Measurements from ENCODE around the gene SLC26A8. TPM values are rescaled to one million over a fixed set of nuclear protein-coding genes. Genes with fewer than 3 reads are reported as not detected.

SLC26A8 gene
- polyA plus RNA-seq, 3 donors: 0.52 to 1.7 (median 1.5) TPM

DNA sequence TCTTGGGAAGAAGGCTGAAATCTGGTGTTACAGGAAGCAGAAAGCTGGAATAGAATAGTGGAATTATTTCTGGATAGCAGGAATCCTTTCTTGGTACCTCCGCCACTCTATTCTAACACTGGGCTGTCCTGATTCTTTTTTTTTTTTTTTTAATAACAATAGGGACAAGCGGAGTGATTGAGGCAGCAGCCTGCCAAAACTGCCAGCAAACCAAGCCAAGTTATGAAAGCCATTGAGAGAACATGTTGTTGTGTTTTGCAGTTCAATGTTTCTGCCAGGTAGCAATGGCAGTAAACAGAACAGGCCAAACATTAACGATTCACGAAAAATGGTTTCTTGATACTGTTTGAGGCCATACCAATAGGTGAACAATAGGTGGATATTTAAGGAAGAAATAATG is 47.1 kb downstream of the SLC26A8 start:
- no peaks in the 10 kb centered on the region for H3K27me3 ChIP-seq (ENCODE audit: control insufficient read depth in 2 of 2, insufficient read depth in 2 of 2, low read length in 2 of 2)
- H3K4me2 ChIP-seq (replicated peaks; ENCODE audit: extremely low read depth, low read length, poor library complexity, severe bottlenecking): no peak overlapping the region
- TF ChIP-seq, protein P1, sequence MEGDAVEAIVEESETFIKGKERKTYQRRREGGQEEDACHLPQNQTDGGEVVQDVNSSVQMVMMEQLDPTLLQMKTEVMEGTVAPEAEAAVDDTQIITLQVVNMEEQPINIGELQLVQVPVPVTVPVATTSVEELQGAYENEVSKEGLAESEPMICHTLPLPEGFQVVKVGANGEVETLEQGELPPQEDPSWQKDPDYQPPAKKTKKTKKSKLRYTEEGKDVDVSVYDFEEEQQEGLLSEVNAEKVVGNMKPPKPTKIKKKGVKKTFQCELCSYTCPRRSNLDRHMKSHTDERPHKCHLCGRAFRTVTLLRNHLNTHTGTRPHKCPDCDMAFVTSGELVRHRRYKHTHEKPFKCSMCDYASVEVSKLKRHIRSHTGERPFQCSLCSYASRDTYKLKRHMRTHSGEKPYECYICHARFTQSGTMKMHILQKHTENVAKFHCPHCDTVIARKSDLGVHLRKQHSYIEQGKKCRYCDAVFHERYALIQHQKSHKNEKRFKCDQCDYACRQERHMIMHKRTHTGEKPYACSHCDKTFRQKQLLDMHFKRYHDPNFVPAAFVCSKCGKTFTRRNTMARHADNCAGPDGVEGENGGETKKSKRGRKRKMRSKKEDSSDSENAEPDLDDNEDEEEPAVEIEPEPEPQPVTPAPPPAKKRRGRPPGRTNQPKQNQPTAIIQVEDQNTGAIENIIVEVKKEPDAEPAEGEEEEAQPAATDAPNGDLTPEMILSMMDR (IDR thresholded peaks at IDR 0.05): no peak
- Mint-ChIP-seq H3K27ac (no peak overlapping the region), H3K9me3 (no peaks in the 10 kb centered on the region), H3K36me3 (peaks cover 5 to 20% of the 10 kb centered on the region in 2 donors), H3K4me3 (no peak overlapping the region), H3K27me3 (ENCODE audit: low read depth in 3 of 3) (peaks cover 0 to 2% (median 0%) of the 10 kb centered on the region in 3 donors), H3K4me1 (peaks cover 5% of the 10 kb centered on the region)
- peaks cover 0 to 4% of the 10 kb centered on the region in 2 donors for H3K36me3 ChIP-seq (replicated peaks in 1 of 2; ENCODE audit: control insufficient read depth in 1 of 2, insufficient read depth in 2 of 2, low read length in 2 of 2)
- no CpG with 5 or more reads among the region's 4 CpGs for WGBS (ENCODE audit: insufficient coverage)
- peaks cover 0 to 2% of the 10 kb centered on the region in 2 donors for H3K4me1 ChIP-seq (ENCODE audit: control insufficient read depth in 1 of 2, insufficient read depth in 2 of 2, low read length in 2 of 2)
- intact Hi-C loops (cut with micrococcal nuclease): no loop called here
- no peak overlapping the region for H3K9ac ChIP-seq (ENCODE audit: insufficient read depth, low read length, poor library complexity, severe bottlenecking)
- no peak overlapping the region for H3K4me3 ChIP-seq (replicated peaks in 1 of 3; ENCODE audit: low read depth in 2 of 3, low read length in 3 of 3)
- H4K20me1 ChIP-seq (ENCODE audit: insufficient read depth, low read length): no peaks in the 10 kb centered on the region
- H3K27ac ChIP-seq (ENCODE audit: low read depth in 1 of 2, low read length in 2 of 2): no peak overlapping the region
- no peaks in the 10 kb centered on the region for H3K79me2 ChIP-seq (ENCODE audit: insufficient read depth, low read length)
- DNase-seq: no peak
- no peaks in the 10 kb centered on the region for H3K9me3 ChIP-seq (replicated peaks in 1 of 2; ENCODE audit: control insufficient read depth in 1 of 2, insufficient read depth in 1 of 2, low read length in 2 of 2)
- no peak overlapping the region for H2AFZ ChIP-seq (ENCODE audit: insufficient read depth, low read depth, low read length, poor library complexity, severe bottlenecking)

DNA sequence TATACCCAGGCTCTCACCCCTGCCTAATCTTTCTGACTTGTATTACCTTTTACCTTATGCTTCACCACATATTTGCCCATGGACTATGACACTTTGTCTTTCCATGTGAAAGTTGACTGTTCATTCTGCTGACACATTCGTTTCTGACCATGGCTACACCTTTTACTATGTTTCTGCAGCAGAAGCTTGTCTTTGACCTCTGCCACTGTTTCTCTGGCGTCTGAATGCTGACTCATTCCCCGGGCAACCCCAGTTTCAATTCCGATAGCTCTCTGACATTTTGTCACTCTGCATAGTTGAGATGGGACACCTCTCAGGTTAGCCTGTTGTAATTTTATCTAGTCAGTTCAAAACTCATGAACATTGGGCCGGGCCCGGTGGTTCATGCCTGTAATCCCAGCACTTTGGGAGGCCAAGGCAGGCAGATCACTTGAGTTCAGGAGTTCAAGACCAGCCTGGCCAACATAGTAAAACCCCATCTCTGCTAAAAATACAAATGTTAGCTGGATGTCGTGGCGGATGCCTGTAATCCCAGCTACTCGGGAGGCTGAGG is 50.7 kb downstream of the SLC26A8 start:
- peaks cover 6 to 24% of the 10 kb centered on the region in 2 donors for H3K36me3 Mint-ChIP-seq
- Histone ChIP-seq H3K4me3 (replicated peaks in 1 of 3; ENCODE audit: low read depth in 2 of 3, low read length in 3 of 3) (no peak overlapping the region), H4K20me1 (ENCODE audit: insufficient read depth, low read length) (no peaks in the 10 kb centered on the region), H3K36me3 (replicated peaks in 1 of 2; ENCODE audit: control insufficient read depth in 1 of 2, insufficient read depth in 2 of 2, low read length in 2 of 2) (peaks cover 0 to 4% of the 10 kb centered on the region in 2 donors), H3K9ac (ENCODE audit: insufficient read depth, low read length, poor library complexity, severe bottlenecking) (no peak overlapping the region), H3K27me3 (ENCODE audit: control insufficient read depth in 2 of 2, insufficient read depth in 2 of 2, low read length in 2 of 2) (no peaks in the 10 kb centered on the region), H2AFZ (ENCODE audit: insufficient read depth, low read depth, low read length, poor library complexity, severe bottlenecking) (no peak overlapping the region), H3K4me2 (replicated peaks; ENCODE audit: extremely low read depth, low read length, poor library complexity, severe bottlenecking) (no peak overlapping the region), H3K9me3 (replicated peaks in 1 of 2; ENCODE audit: control insufficient read depth in 1 of 2, insufficient read depth in 1 of 2, low read length in 2 of 2) (no peaks in the 10 kb centered on the region), H3K79me2 (ENCODE audit: insufficient read depth, low read length) (no peaks in the 10 kb centered on the region), H3K27ac (ENCODE audit: low read depth in 1 of 2, low read length in 2 of 2) (no peak overlapping the region), H3K4me1 (ENCODE audit: control insufficient read depth in 1 of 2, insufficient read depth in 2 of 2, low read length in 2 of 2) (peaks cover 0 to 2% of the 10 kb centered on the region in 2 donors)
- no peak overlapping the region for H3K4me3 Mint-ChIP-seq
- H3K27ac Mint-ChIP-seq: peak overlapping the region in 3 of 7 donors; percentile 20 to 53 (median 50)
- DNase-seq: peak in 2 of 3 donors; percentile 2 to 6
- TF ChIP-seq, protein P1 (IDR thresholded peaks at IDR 0.05): no peak
- H3K27me3 Mint-ChIP-seq (ENCODE audit: low read depth in 3 of 3): no peaks in the 10 kb centered on the region
- WGBS (ENCODE audit: insufficient coverage): 77% methylated on average over 5 of the region's 9 CpGs
- H3K4me1 Mint-ChIP-seq: peaks cover 8% of the 10 kb centered on the region
- intact Hi-C loops (cut with micrococcal nuclease): no loop called here
- H3K9me3 Mint-ChIP-seq: no peaks in the 10 kb centered on the region

Measured in CD14-positive monocyte (primary cell).